Erythroblast (primary cell): ENCODE results near the gene CDH13.

ENCODE experiments used
- GATA1 ChIP-seq: IDR thresholded peaks from 2 replicates; pipeline ENCODE4 v1.6.1; 2011; ENCODE audit warnings: low read depth, mild to moderate bottlenecking, control low read depth, low read length, moderate library complexity
- POLR2A ChIP-seq: IDR thresholded peaks from 2 replicates; pipeline ENCODE4 v1.6.1; 2011; ENCODE audit warnings: mild to moderate bottlenecking, low read length

- no peak for TF ChIP-seq POLR2A
- TF ChIP-seq GATA1: no peak
These were observed 424.7 kb downstream of the CDH13 start for GRCh38 chr16:83051451-83051850.
